Fibroblast of lung (primary cell): ENCODE results near the gene ZNF516.

Experiments
- EZH2 ChIP-seq: IDR thresholded peaks from 2 replicates; pipeline ENCODE4 v1.5.1; 2012; ENCODE audit warnings: low read length, control low read depth, mild to moderate bottlenecking; ENCODE audit errors: missing control alignments
- TF ChIP-seq, protein P1 (sequence below), 2 donors: IDR thresholded peaks in 1 of 2; conservative IDR thresholded peaks in 1 of 2; 1 replicate in 1 of 2; 2 replicates in 1 of 2; pipeline ENCODE4 v1.5.1; 2011 to 2012; ENCODE audit warnings: low read length in 2 of 2, control low read depth in 1 of 2, inconsistent platforms in 1 of 2, low read depth in 1 of 2, mild to moderate bottlenecking in 1 of 2

DNA sequence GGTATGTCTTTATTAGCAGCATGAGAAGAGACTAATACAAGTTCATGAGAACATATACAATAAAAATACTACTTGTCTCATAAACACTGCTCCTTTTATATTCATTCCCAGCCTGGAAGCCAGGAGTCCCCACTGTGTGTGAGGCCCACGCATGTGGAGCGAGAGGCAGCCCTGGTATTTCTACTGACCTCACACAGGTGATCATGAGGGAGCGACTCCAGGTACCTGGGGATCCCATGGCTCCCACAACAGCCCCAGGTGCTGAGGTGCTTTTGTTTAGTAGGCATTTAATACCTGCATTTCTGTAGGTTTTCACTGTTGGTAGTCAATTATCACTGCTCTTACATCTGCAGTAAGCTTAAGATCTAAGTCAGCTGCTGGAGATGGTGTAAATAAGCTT lies 75.2 kb downstream of the ZNF516 start:
- TF ChIP-seq, protein P1, sequence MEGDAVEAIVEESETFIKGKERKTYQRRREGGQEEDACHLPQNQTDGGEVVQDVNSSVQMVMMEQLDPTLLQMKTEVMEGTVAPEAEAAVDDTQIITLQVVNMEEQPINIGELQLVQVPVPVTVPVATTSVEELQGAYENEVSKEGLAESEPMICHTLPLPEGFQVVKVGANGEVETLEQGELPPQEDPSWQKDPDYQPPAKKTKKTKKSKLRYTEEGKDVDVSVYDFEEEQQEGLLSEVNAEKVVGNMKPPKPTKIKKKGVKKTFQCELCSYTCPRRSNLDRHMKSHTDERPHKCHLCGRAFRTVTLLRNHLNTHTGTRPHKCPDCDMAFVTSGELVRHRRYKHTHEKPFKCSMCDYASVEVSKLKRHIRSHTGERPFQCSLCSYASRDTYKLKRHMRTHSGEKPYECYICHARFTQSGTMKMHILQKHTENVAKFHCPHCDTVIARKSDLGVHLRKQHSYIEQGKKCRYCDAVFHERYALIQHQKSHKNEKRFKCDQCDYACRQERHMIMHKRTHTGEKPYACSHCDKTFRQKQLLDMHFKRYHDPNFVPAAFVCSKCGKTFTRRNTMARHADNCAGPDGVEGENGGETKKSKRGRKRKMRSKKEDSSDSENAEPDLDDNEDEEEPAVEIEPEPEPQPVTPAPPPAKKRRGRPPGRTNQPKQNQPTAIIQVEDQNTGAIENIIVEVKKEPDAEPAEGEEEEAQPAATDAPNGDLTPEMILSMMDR (conservative IDR thresholded peaks at IDR 0.05 in 1 of 2, IDR thresholded peaks at IDR 0.05 in 1 of 2; ENCODE audit: low read depth in 1 of 2, low read length in 2 of 2) = no peak
- TF ChIP-seq EZH2 = no peak
